ENCODE results near the gene FNDC5. TPM values are rescaled to one million over a fixed set of nuclear protein-coding genes. Genes with fewer than 3 reads are reported as not detected.

FNDC5 gene
- total and polyA plus RNA-seq, 2 of the 13 experiments (the other 11 are each of a cell fraction or from before 2014, with no cell fraction given) = 1.4 to 3.1 TPM

- no peak for TF ChIP-seq SMAD3 (CRISPR knock-in tag; IDR thresholded peaks at IDR 0.05)
- peak; percentile 92 for TF ChIP-seq CEBPG (CRISPR knock-in tag; IDR thresholded peaks at IDR 0.05)
- 0 out of 2 replicates have a peak, but pooled peaks have one; percentile 7 for TF ChIP-seq ZNF24 (IDR thresholded peaks at IDR 0.05)
- TF ChIP-seq, protein P1, sequence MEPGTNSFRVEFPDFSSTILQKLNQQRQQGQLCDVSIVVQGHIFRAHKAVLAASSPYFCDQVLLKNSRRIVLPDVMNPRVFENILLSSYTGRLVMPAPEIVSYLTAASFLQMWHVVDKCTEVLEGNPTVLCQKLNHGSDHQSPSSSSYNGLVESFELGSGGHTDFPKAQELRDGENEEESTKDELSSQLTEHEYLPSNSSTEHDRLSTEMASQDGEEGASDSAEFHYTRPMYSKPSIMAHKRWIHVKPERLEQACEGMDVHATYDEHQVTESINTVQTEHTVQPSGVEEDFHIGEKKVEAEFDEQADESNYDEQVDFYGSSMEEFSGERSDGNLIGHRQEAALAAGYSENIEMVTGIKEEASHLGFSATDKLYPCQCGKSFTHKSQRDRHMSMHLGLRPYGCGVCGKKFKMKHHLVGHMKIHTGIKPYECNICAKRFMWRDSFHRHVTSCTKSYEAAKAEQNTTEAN (CRISPR knock-in tag; conservative IDR thresholded peaks at IDR 0.05) = no peak
- TF ChIP-seq FOSL2 (CRISPR knock-in tag; IDR thresholded peaks at IDR 0.05) = peak; percentile 95
- TF ChIP-seq KMT2A (CRISPR knock-in tag; IDR thresholded peaks at IDR 0.05) = no peak
- TF ChIP-seq ZBTB8A (CRISPR knock-in tag; IDR thresholded peaks at IDR 0.05; ENCODE audit: borderline replicate concordance, low read depth) = no peak
- TF ChIP-seq, protein P2, sequence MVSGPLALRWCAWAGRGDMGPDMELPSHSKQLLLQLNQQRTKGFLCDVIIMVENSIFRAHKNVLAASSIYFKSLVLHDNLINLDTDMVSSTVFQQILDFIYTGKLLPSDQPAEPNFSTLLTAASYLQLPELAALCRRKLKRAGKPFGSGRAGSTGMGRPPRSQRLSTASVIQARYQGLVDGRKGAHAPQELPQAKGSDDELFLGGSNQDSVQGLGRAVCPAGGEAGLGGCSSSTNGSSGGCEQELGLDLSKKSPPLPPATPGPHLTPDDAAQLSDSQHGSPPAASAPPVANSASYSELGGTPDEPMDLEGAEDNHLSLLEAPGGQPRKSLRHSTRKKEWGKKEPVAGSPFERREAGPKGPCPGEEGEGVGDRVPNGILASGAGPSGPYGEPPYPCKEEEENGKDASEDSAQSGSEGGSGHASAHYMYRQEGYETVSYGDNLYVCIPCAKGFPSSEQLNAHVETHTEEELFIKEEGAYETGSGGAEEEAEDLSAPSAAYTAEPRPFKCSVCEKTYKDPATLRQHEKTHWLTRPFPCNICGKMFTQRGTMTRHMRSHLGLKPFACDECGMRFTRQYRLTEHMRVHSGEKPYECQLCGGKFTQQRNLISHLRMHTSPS (CRISPR knock-in tag; IDR thresholded peaks at IDR 0.05; ENCODE audit: low read depth) = no peak
- 0 out of 2 replicates have a peak, but pooled peaks have one; percentile 15 for TF ChIP-seq PAXIP1 (CRISPR knock-in tag; conservative IDR thresholded peaks at IDR 0.05)
- no peak for TF ChIP-seq TEF (CRISPR knock-in tag; IDR thresholded peaks at IDR 0.05)
- peak; percentile 54; the same call in 1 of the 2 replicates for TF ChIP-seq JUND (CRISPR knock-in tag; IDR thresholded peaks at IDR 0.05)
- TF ChIP-seq FOXK1 (CRISPR knock-in tag; IDR thresholded peaks at IDR 0.05; ENCODE audit: borderline replicate concordance, low read depth) = no peak
- no peak for TF ChIP-seq POLR2A (IDR thresholded peaks at IDR 0.05; ENCODE audit: insufficient read depth in 1 of 2, low read depth in 2 of 2, low read length in 2 of 2)
- no peak for TF ChIP-seq THYN1 (CRISPR knock-in tag; IDR thresholded peaks at IDR 0.05; ENCODE audit: borderline replicate concordance, low read depth)
- peak; percentile 46; the same call in 1 of the 2 replicates for TF ChIP-seq LCORL (IDR thresholded peaks at IDR 0.05)
- TF ChIP-seq LCORL (CRISPR knock-in tag; IDR thresholded peaks at IDR 0.05) = peak; percentile 40; the same call in 1 of the 2 replicates
- no peak for TF ChIP-seq BATF2 (CRISPR knock-in tag; IDR thresholded peaks at IDR 0.05)
- TF ChIP-seq, protein P3, sequence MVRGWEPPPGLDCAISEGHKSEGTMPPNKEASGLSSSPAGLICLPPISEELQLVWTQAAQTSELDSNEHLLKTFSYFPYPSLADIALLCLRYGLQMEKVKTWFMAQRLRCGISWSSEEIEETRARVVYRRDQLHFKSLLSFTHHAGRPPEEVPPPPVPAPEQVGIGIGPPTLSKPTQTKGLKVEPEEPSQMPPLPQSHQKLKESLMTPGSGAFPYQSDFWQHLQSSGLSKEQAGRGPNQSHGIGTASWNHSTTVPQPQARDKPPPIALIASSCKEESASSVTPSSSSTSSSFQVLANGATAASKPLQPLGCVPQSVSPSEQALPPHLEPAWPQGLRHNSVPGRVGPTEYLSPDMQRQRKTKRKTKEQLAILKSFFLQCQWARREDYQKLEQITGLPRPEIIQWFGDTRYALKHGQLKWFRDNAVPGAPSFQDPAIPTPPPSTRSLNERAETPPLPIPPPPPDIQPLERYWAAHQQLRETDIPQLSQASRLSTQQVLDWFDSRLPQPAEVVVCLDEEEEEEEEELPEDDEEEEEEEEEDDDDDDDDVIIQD (CRISPR knock-in tag; IDR thresholded peaks at IDR 0.05; ENCODE audit: low read depth) = 0 out of 2 replicates have a peak, but pooled peaks have one; percentile 25
- no peak for TF ChIP-seq KDM4B (CRISPR knock-in tag; IDR thresholded peaks at IDR 0.05)
- TF ChIP-seq SMC3 (IDR thresholded peaks at IDR 0.05; ENCODE audit: low read length) = no peak
Measured at GRCh38 chr1:32813941-32814739, 56.6 kb downstream of the FNDC5 start (continued).
